Right lobe of liver (tissue), 6 donors: ENCODE data around the gene SLX4. TPM values are rescaled to one million over a fixed set of nuclear protein-coding genes. Genes with fewer than 3 reads are reported as not detected.

Experiments used
- ATAC-seq, 4 donors: fragments of 200-7000 bp; cut with Tn5 transposase; one replicate each; pipeline ENCODE4 v1.9.1; 2020; ENCODE audit warnings: mild to moderate bottlenecking in 4 of 4, moderate library complexity in 4 of 4
- DNase-seq, 3 donors: peaks; one replicate each; pipeline ENCODE4 v3.0.0-alpha.2; 2020
- H3K27ac ChIP-seq, 3 donors: fragments of 200-600 bp; one replicate each; pipeline ENCODE4 v1.8.0; 2022
- H3K27me3 ChIP-seq, 2 donors: fragments of 200-600 bp; one replicate each; pipeline ENCODE4 v1.8.0; 2022
- H3K36me3 ChIP-seq, 4 donors: fragments of 200-600 bp; sonication (generic) in 1 of 4; one replicate each; pipeline versions ENCODE4 v1.5.1 to v1.8.0; 2017 to 2022; ENCODE audit warnings: control low read depth in 1 of 4
- H3K4me1 ChIP-seq, 4 donors: fragments of 200-600 bp; sonication (generic) in 1 of 4; one replicate each; pipeline versions ENCODE4 v1.5.1 to v1.8.0; 2017 to 2022; ENCODE audit warnings: control low read depth in 1 of 4
- H3K4me3 ChIP-seq, 3 donors: fragments of 200-600 bp; one replicate each; pipeline ENCODE4 v1.8.0; 2022
- H3K9me3 ChIP-seq, 4 donors: fragments of 200-600 bp; sonication (generic) in 1 of 4; one replicate each; pipeline versions ENCODE4 v1.5.1 to v1.8.0; 2017 to 2022; ENCODE audit warnings: control low read depth in 1 of 4
- POLR2A ChIP-seq: fragments of 450-650 bp; IDR thresholded peaks from one replicate; pipeline ENCODE4 v1.6.1; 2017; ENCODE audit warnings: antibody characterized with exemption, mild to moderate bottlenecking
- WGBS: methylation state at CpG from one replicate; pipeline ENCODE4 v1.1.6; 2018; ENCODE audit warnings: low coverage, low lambda C conversion rate; ENCODE audit not compliant: insufficient coverage; ENCODE audit errors: missing lambda C conversion rate; 5-methylcytosine and 5-hydroxymethylcytosine counted together
- intact Hi-C, 2 donors: fragments of 100-400 bp; cut with DNase I; formaldehyde crosslinking; loops; one replicate each; pipeline versions ENCODE4 v1.11.2 to v1.14.1; 2022
- total RNA-seq, 6 experiments: library from RNA; depleted of rRNA in 2 of 6; stranded (reverse); fragments of >200 nt in 2 of 6; fragmentation: NEBNext Ultra II Directional in 3 of 6; extraction: Animal tissue kit (Norgen Biotek cat#: 25700) in 3 of 6; gene quantifications; one replicate each; pipeline versions ENCODE4 v1.1.0 to v1.2.4, GENCODE V29; 2016 to 2023
- TF ChIP-seq, protein P1 (sequence below), 4 donors: fragments of 200-600 bp in 3 of 4; fragments of 450-650 bp in 1 of 4; IDR thresholded peaks; one replicate each; pipeline versions ENCODE4 v1.5.1 to v1.8.0; 2016 to 2022; ENCODE audit warnings: antibody characterized with exemption in 4 of 4, mild to moderate bottlenecking in 2 of 4
- donor health status: DM: no; HTN: yes; CAD: no.
- donor health status: DM: no; HTN: no; CAD: no.
- donor health status: DM: no; HTN: no; CAD: no.
- donor health status: DM: no; HTN: yes; CAD: no.
- donor health status: DM: no; HTN: yes; CAD: no.

Gene SLX4
- total RNA-seq, 6 experiments from 2014 or later: 1.8 to 2.9 (median 2.2) TPM

GRCh38 chr16:3569851-3570250 lies 41.6 kb downstream of the SLX4 start:
- WGBS: 88% methylated on average over 2 of the region's 2 CpGs
- TF ChIP-seq, protein P1, sequence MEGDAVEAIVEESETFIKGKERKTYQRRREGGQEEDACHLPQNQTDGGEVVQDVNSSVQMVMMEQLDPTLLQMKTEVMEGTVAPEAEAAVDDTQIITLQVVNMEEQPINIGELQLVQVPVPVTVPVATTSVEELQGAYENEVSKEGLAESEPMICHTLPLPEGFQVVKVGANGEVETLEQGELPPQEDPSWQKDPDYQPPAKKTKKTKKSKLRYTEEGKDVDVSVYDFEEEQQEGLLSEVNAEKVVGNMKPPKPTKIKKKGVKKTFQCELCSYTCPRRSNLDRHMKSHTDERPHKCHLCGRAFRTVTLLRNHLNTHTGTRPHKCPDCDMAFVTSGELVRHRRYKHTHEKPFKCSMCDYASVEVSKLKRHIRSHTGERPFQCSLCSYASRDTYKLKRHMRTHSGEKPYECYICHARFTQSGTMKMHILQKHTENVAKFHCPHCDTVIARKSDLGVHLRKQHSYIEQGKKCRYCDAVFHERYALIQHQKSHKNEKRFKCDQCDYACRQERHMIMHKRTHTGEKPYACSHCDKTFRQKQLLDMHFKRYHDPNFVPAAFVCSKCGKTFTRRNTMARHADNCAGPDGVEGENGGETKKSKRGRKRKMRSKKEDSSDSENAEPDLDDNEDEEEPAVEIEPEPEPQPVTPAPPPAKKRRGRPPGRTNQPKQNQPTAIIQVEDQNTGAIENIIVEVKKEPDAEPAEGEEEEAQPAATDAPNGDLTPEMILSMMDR (IDR thresholded peaks at IDR 0.05): no peak
- TF ChIP-seq POLR2A: no peak
- Histone ChIP-seq H3K4me3 (no peak overlapping the region), H3K27ac (no peak overlapping the region), H3K4me1 (no peaks in the 10 kb centered on the region), H3K36me3 (no peaks in the 10 kb centered on the region), H3K9me3 (peaks cover 0 to 6% (median 0%) of the 10 kb centered on the region in 4 donors), H3K27me3 (no peaks in the 10 kb centered on the region)
- DNase-seq (no peak), ATAC-seq (no peak)
- intact Hi-C loops: no loop called here

DNA sequence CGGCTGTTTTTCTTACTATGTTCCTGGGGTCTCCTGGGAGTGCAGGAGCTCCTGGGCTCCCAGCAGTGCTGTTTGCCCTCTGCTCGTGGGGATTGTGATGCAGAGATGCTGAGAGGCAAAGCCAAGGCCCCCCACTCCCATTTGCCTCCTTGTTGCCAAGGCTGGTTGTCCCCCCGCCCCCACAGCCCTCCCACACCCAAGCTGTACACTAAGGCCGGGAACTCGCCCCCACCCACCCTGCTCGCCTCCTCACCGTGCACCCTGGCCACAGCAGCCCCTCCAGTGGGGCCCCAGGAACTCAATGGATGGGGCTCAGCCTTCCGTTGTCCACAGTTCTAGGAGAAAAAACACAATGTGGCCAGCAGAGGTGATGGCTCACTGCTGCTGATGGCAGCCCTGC lies 44.4 kb downstream of the SLX4 start:
- H3K9me3 ChIP-seq: peaks cover 0 to 6% (median 0%) of the 10 kb centered on the region in 4 donors
- ATAC-seq (no peak), DNase-seq (no peak)
- no peaks in the 10 kb centered on the region for H3K27me3 ChIP-seq
- no peak overlapping the region for H3K27ac ChIP-seq
- WGBS: 58% methylated on average over 2 of the region's 8 CpGs
- H3K36me3 ChIP-seq: no peaks in the 10 kb centered on the region
- TF ChIP-seq, protein P1 (IDR thresholded peaks at IDR 0.05): no peak
- TF ChIP-seq POLR2A: no peak
- H3K4me1 ChIP-seq: no peaks in the 10 kb centered on the region
- intact Hi-C loops: no loop called here
- no peak overlapping the region for H3K4me3 ChIP-seq

DNA sequence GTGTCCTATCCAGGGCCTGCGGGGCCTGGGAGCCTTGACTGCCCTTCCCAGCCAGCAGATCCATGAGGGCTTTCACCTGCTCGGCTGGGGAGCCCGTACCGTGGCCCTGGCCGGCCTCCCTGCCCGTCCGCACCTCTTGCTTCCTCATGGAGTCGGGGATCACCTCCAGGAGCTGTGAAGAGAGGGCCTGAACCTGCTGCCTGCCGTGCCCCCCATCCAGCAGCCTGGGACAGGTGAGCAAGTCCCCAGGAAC lies 46.6 kb downstream of the SLX4 start:
- Histone ChIP-seq H3K27me3 (no peaks in the 10 kb centered on the region), H3K4me3 (no peak overlapping the region), H3K4me1 (no peaks in the 10 kb centered on the region), H3K9me3 (no peaks in the 10 kb centered on the region), H3K36me3 (no peaks in the 10 kb centered on the region), H3K27ac (no peak overlapping the region)
- ATAC-seq: peak in 1 of 4 donors; percentile 9
- DNase-seq: no peak
- no CpG with 5 or more reads among the region's 9 CpGs for WGBS
- intact Hi-C loops: no loop called here
- TF ChIP-seq, protein P1 (IDR thresholded peaks at IDR 0.05): no peak

- Histone ChIP-seq H3K36me3 (no peaks in the 10 kb centered on the region), H3K27me3 (no peaks in the 10 kb centered on the region), H3K27ac (no peak overlapping the region), H3K9me3 (no peaks in the 10 kb centered on the region), H3K4me3 (no peak overlapping the region), H3K4me1 (no peaks in the 10 kb centered on the region)
- TF ChIP-seq POLR2A: no peak
- TF ChIP-seq, protein P1 (IDR thresholded peaks at IDR 0.05): no peak
- ATAC-seq: peak in 1 of 4 donors; percentile 8
- intact Hi-C loops: no loop called here
- DNase-seq: peak in 1 of 3 donors; percentile 46
- WGBS: no CpG with 5 or more reads among the region's 43 CpGs
Measured at GRCh38 chr16:3564130-3564888, 47.1 kb downstream of the SLX4 start.
